Measurements from ENCODE around the gene TEC. TPM values are rescaled to one million over a fixed set of nuclear protein-coding genes. Genes with fewer than 3 reads are reported as not detected.

The TEC gene
- total RNA-seq, 1 experiment from 2014 or later = 0.67 TPM

- DNase-seq (ENCODE audit: low read depth, low spot score) (no peak), ATAC-seq (no peak)
- Histone ChIP-seq H3K27me3 (ENCODE audit: control insufficient read depth, insufficient read depth, low read length) (no peaks in the 10 kb centered on the region), H3K4me1 (ENCODE audit: control insufficient read depth, insufficient read depth, low read length) (no peaks in the 10 kb centered on the region), H3K4me3 (ENCODE audit: low read depth in 2 of 2, low read length in 2 of 2) (no peak overlapping the region), H3K36me3 (ENCODE audit: control insufficient read depth, insufficient read depth, low read length) (no peaks in the 10 kb centered on the region), H3K27ac (ENCODE audit: low read length) (no peak overlapping the region), H3K9me3 (ENCODE audit: control insufficient read depth, insufficient read depth, low read depth, low read length) (no peaks in the 10 kb centered on the region)
- ChIA-PET CTCF (no interaction called here), POLR2A (no interaction called here)
- BruUV-seq (replicated peaks) = no TSS peak
- intact Hi-C loops (cut with micrococcal nuclease; ENCODE audit: unreplicated experiment) = no loop called here
- TF ChIP-seq SIN3A (IDR thresholded peaks at IDR 0.05; ENCODE audit: borderline replicate concordance, insufficient read depth, low read depth, low read length) (no peak), POLR2AphosphoS5 (IDR thresholded peaks at IDR 0.05; ENCODE audit: low read depth, low read length) (no peak), CTCF (IDR thresholded peaks at IDR 0.05) (no peak), REST (IDR thresholded peaks at IDR 0.05; ENCODE audit: insufficient read depth in 1 of 2, low read depth in 2 of 2, low read length in 1 of 2) (no peak), TCF7L2 (IDR thresholded peaks at IDR 0.05; ENCODE audit: low read depth, low read length) (no peak)
- in situ Hi-C loops (cut with HindIII; ENCODE audit: low pct_unique_long_range_greater_than_20kb, low sequenced_read_pairs) = no loop called here
Observed at GRCh38 chr4:48215977-48216376, 53.7 kb downstream of the TEC start.

- intact Hi-C loops (cut with micrococcal nuclease; ENCODE audit: unreplicated experiment) = no loop called here
- no peak overlapping the region for H3K27ac ChIP-seq (ENCODE audit: low read length)
- H3K9me3 ChIP-seq (ENCODE audit: control insufficient read depth, insufficient read depth, low read depth, low read length) = no peaks in the 10 kb centered on the region
- no peak overlapping the region for H3K4me3 ChIP-seq (ENCODE audit: low read depth in 2 of 2, low read length in 2 of 2)
- POLR2A ChIA-PET = no interaction called here
- no peaks in the 10 kb centered on the region for H3K27me3 ChIP-seq (ENCODE audit: control insufficient read depth, insufficient read depth, low read length)
- CTCF ChIA-PET = no interaction called here
- no peak for ATAC-seq
- TF ChIP-seq REST (IDR thresholded peaks at IDR 0.05; ENCODE audit: insufficient read depth in 1 of 2, low read depth in 2 of 2, low read length in 1 of 2) (no peak), TCF7L2 (IDR thresholded peaks at IDR 0.05; ENCODE audit: low read depth, low read length) (no peak), CTCF (IDR thresholded peaks at IDR 0.05) (no peak)
- in situ Hi-C loops (cut with HindIII; ENCODE audit: low pct_unique_long_range_greater_than_20kb, low sequenced_read_pairs) = no loop called here
- no peaks in the 10 kb centered on the region for H3K36me3 ChIP-seq (ENCODE audit: control insufficient read depth, insufficient read depth, low read length)
- no peak for DNase-seq (ENCODE audit: low read depth, low spot score)
- BruUV-seq (replicated peaks) = no TSS peak
- H3K4me1 ChIP-seq (ENCODE audit: control insufficient read depth, insufficient read depth, low read length) = no peaks in the 10 kb centered on the region
Observed at GRCh38 chr4:48212165-48212564, 57.5 kb downstream of the TEC start.

Data from Panc1 (cell line).